T-helper 17 cell (primary cell): ENCODE measurements around the gene RIMBP2. TPM values are rescaled to one million over a fixed set of nuclear protein-coding genes. Genes with fewer than 3 reads are reported as not detected.

ENCODE experiments used
- ATAC-seq: fragments of 150-1000 bp; cut with Tn5 transposase; 2 replicates; pipeline ENCODE4 v1.10.0; 2021; ENCODE audit warnings: mild to moderate bottlenecking, moderate library complexity
- DNase-seq, 3 donors: peaks; one replicate each; pipeline versions ENCODE4 v3.0.0 to v3.0.0-alpha.2; 2020 to 2021
- H3K9me3 ChIP-seq: one replicate; pipeline ENCODE4 v1.7.0; 2013; ENCODE audit warnings: low read length, mild to moderate bottlenecking; ENCODE audit not compliant: control insufficient read depth, poor library complexity, severe bottlenecking
- H3K27ac Mint-ChIP-seq: one replicate; pipeline ENCODE4 v1.8.0; 2022; ENCODE audit warnings: mild to moderate bottlenecking, moderate library complexity, mixed read lengths
- H3K27me3 Mint-ChIP-seq: one replicate; pipeline ENCODE4 v1.8.0; 2022; ENCODE audit warnings: mixed read lengths
- H3K36me3 Mint-ChIP-seq: one replicate; pipeline ENCODE4 v1.8.0; 2022; ENCODE audit warnings: low read depth, mixed read lengths
- H3K4me1 Mint-ChIP-seq: one replicate; pipeline ENCODE4 v1.8.0; 2022; ENCODE audit warnings: mild to moderate bottlenecking, mixed read lengths
- H3K4me3 Mint-ChIP-seq: one replicate; pipeline ENCODE4 v1.8.0; 2022; ENCODE audit warnings: mild to moderate bottlenecking, moderate library complexity, mixed read lengths
- total RNA-seq, 4 donors: library from RNA in 2 of 4; stranded (reverse) in 2 of 4; gene quantifications; one replicate each; pipeline ENCODE4 v1.2.3 and lab custom pipeline; 2022 to 2026

Gene RIMBP2
- total RNA-seq, 2 donors from 2014 or later: not detected

GRCh38 chr12:130719263-130719859 is 3.3 kb upstream of the RIMBP2 start:
- Mint-ChIP-seq H3K27ac (no peak overlapping the region), H3K4me3 (no peak overlapping the region), H3K36me3 (no peaks in the 10 kb centered on the region), H3K27me3 (peaks cover 24% of the 10 kb centered on the region), H3K4me1 (peaks cover 4% of the 10 kb centered on the region)
- H3K9me3 ChIP-seq: peaks cover 9% of the 10 kb centered on the region
- ATAC-seq (no peak), DNase-seq (no peak)

- peaks cover 9% of the 10 kb centered on the region for H3K9me3 ChIP-seq
- peaks cover 31% of the 10 kb centered on the region for H3K27me3 Mint-ChIP-seq
- H3K4me1 Mint-ChIP-seq: peaks cover 7% of the 10 kb centered on the region
- H3K4me3 Mint-ChIP-seq: no peak overlapping the region
- no peak for ATAC-seq
- no peak for DNase-seq
- H3K36me3 Mint-ChIP-seq: no peaks in the 10 kb centered on the region
- H3K27ac Mint-ChIP-seq: no peak overlapping the region
Measured at GRCh38 chr12:130717752-130718151, 1.7 kb upstream of the RIMBP2 start.

- Mint-ChIP-seq H3K36me3 (no peaks in the 10 kb centered on the region), H3K27me3 (peaks cover 38% of the 10 kb centered on the region), H3K4me1 (peaks cover 7% of the 10 kb centered on the region), H3K27ac (no peak overlapping the region), H3K4me3 (no peak overlapping the region)
- no peak for DNase-seq
- H3K9me3 ChIP-seq: peaks cover 4% of the 10 kb centered on the region
- ATAC-seq: no peak
Measured at GRCh38 chr12:130716969-130717366, 869 bp upstream of the RIMBP2 start.

GRCh38 chr12:130715150-130715997 is 725 bp downstream of the RIMBP2 start:
- H3K4me1 Mint-ChIP-seq: peaks cover 7% of the 10 kb centered on the region
- ATAC-seq (no peak), DNase-seq (no peak)
- H3K27me3 Mint-ChIP-seq: peaks cover 50% of the 10 kb centered on the region
- peaks cover 2% of the 10 kb centered on the region for H3K9me3 ChIP-seq
- no peaks in the 10 kb centered on the region for H3K36me3 Mint-ChIP-seq
- H3K4me3 Mint-ChIP-seq: peak overlapping the region; percentile 43
- no peak overlapping the region for H3K27ac Mint-ChIP-seq

GRCh38 chr12:130714591-130715149 is 1.4 kb downstream of the RIMBP2 start:
- H3K9me3 ChIP-seq: peaks cover 2% of the 10 kb centered on the region
- peaks cover 54% of the 10 kb centered on the region for H3K27me3 Mint-ChIP-seq
- H3K27ac Mint-ChIP-seq: no peak overlapping the region
- DNase-seq: no peak
- no peak for ATAC-seq
- peak overlapping the region; percentile 43 for H3K4me3 Mint-ChIP-seq
- H3K36me3 Mint-ChIP-seq: no peaks in the 10 kb centered on the region
- H3K4me1 Mint-ChIP-seq: peaks cover 7% of the 10 kb centered on the region

GRCh38 chr12:130714091-130714590 is 2.0 kb downstream of the RIMBP2 start:
- ATAC-seq: no peak
- Mint-ChIP-seq H3K36me3 (no peaks in the 10 kb centered on the region), H3K4me3 (peak overlapping the region; percentile 7), H3K27ac (no peak overlapping the region), H3K27me3 (peaks cover 56% of the 10 kb centered on the region), H3K4me1 (peaks cover 7% of the 10 kb centered on the region)
- no peak for DNase-seq
- peaks cover 2% of the 10 kb centered on the region for H3K9me3 ChIP-seq

GRCh38 chr12:130713581-130713991 is 2.5 kb downstream of the RIMBP2 start:
- DNase-seq: no peak
- H3K27ac Mint-ChIP-seq: no peak overlapping the region
- peaks cover 61% of the 10 kb centered on the region for H3K27me3 Mint-ChIP-seq
- ATAC-seq: no peak
- H3K36me3 Mint-ChIP-seq: no peaks in the 10 kb centered on the region
- peaks cover 7% of the 10 kb centered on the region for H3K4me1 Mint-ChIP-seq
- H3K4me3 Mint-ChIP-seq: no peak overlapping the region
- H3K9me3 ChIP-seq: peaks cover 2% of the 10 kb centered on the region

- H3K4me1 Mint-ChIP-seq: peaks cover 7% of the 10 kb centered on the region
- peaks cover 51% of the 10 kb centered on the region for H3K27me3 Mint-ChIP-seq
- H3K27ac Mint-ChIP-seq: no peak overlapping the region
- no peak overlapping the region for H3K4me3 Mint-ChIP-seq
- DNase-seq (no peak), ATAC-seq (no peak)
- H3K36me3 Mint-ChIP-seq: no peaks in the 10 kb centered on the region
- H3K9me3 ChIP-seq: no peaks in the 10 kb centered on the region
Measured at GRCh38 chr12:130712346-130713065, 3.6 kb downstream of the RIMBP2 start.

GRCh38 chr12:130711756-130712155 is 4.3 kb downstream of the RIMBP2 start:
- peaks cover 7% of the 10 kb centered on the region for H3K4me1 Mint-ChIP-seq

GRCh38 chr12:130710733-130711080 is 5.4 kb downstream of the RIMBP2 start:
- Mint-ChIP-seq H3K27me3 (peaks cover 47% of the 10 kb centered on the region), H3K4me3 (no peak overlapping the region), H3K4me1 (peaks cover 4% of the 10 kb centered on the region), H3K36me3 (no peaks in the 10 kb centered on the region), H3K27ac (no peak overlapping the region)
- DNase-seq (no peak), ATAC-seq (no peak)
- no peaks in the 10 kb centered on the region for H3K9me3 ChIP-seq

More at GRCh38 chr12:130711756-130712155, 4.3 kb downstream of the RIMBP2 start:
- DNase-seq (no peak), ATAC-seq (no peak)
- no peaks in the 10 kb centered on the region for H3K36me3 Mint-ChIP-seq
- no peak overlapping the region for H3K27ac Mint-ChIP-seq
- H3K9me3 ChIP-seq: no peaks in the 10 kb centered on the region
- H3K4me3 Mint-ChIP-seq: no peak overlapping the region
- H3K27me3 Mint-ChIP-seq: peaks cover 48% of the 10 kb centered on the region

- H3K9me3 ChIP-seq: no peaks in the 10 kb centered on the region
- Mint-ChIP-seq H3K36me3 (no peaks in the 10 kb centered on the region), H3K27me3 (peaks cover 52% of the 10 kb centered on the region), H3K4me1 (peaks cover 4% of the 10 kb centered on the region), H3K27ac (no peak overlapping the region), H3K4me3 (no peak overlapping the region)
- DNase-seq (no peak), ATAC-seq (no peak)
Measured at GRCh38 chr12:130709971-130710732, 5.9 kb downstream of the RIMBP2 start.

- DNase-seq (no peak), ATAC-seq (no peak)
- Mint-ChIP-seq H3K27ac (no peak overlapping the region), H3K36me3 (no peaks in the 10 kb centered on the region), H3K4me1 (peaks cover 3% of the 10 kb centered on the region), H3K4me3 (no peak overlapping the region), H3K27me3 (peaks cover 52% of the 10 kb centered on the region)
- H3K9me3 ChIP-seq: no peaks in the 10 kb centered on the region
Measured at GRCh38 chr12:130709151-130709970, 6.7 kb downstream of the RIMBP2 start.
